Measurements from ENCODE around the gene EPN1. TPM values are rescaled to one million over a fixed set of nuclear protein-coding genes. Genes with fewer than 3 reads are reported as not detected.

Gene EPN1
- total and polyA plus RNA-seq, 9 of the 15 experiments (the other 6 are each of a cell fraction or from before 2014, with no cell fraction given) = 0.08 to 138 (median 12.7) TPM

- TF ChIP-seq ZBTB40 (IDR thresholded peaks at IDR 0.05) (peak; percentile 99), ZBTB40 (CRISPR knock-in tag; IDR thresholded peaks at IDR 0.05) (no peak), NEUROD1 (IDR thresholded peaks at IDR 0.05; ENCODE audit: borderline replicate concordance, low read depth, low read length, partially characterized antibody) (peak; percentile 33), EGR1 (conservative IDR thresholded peaks at IDR 0.05) (peak; percentile 73)
- TF ChIP-seq, protein P1, sequence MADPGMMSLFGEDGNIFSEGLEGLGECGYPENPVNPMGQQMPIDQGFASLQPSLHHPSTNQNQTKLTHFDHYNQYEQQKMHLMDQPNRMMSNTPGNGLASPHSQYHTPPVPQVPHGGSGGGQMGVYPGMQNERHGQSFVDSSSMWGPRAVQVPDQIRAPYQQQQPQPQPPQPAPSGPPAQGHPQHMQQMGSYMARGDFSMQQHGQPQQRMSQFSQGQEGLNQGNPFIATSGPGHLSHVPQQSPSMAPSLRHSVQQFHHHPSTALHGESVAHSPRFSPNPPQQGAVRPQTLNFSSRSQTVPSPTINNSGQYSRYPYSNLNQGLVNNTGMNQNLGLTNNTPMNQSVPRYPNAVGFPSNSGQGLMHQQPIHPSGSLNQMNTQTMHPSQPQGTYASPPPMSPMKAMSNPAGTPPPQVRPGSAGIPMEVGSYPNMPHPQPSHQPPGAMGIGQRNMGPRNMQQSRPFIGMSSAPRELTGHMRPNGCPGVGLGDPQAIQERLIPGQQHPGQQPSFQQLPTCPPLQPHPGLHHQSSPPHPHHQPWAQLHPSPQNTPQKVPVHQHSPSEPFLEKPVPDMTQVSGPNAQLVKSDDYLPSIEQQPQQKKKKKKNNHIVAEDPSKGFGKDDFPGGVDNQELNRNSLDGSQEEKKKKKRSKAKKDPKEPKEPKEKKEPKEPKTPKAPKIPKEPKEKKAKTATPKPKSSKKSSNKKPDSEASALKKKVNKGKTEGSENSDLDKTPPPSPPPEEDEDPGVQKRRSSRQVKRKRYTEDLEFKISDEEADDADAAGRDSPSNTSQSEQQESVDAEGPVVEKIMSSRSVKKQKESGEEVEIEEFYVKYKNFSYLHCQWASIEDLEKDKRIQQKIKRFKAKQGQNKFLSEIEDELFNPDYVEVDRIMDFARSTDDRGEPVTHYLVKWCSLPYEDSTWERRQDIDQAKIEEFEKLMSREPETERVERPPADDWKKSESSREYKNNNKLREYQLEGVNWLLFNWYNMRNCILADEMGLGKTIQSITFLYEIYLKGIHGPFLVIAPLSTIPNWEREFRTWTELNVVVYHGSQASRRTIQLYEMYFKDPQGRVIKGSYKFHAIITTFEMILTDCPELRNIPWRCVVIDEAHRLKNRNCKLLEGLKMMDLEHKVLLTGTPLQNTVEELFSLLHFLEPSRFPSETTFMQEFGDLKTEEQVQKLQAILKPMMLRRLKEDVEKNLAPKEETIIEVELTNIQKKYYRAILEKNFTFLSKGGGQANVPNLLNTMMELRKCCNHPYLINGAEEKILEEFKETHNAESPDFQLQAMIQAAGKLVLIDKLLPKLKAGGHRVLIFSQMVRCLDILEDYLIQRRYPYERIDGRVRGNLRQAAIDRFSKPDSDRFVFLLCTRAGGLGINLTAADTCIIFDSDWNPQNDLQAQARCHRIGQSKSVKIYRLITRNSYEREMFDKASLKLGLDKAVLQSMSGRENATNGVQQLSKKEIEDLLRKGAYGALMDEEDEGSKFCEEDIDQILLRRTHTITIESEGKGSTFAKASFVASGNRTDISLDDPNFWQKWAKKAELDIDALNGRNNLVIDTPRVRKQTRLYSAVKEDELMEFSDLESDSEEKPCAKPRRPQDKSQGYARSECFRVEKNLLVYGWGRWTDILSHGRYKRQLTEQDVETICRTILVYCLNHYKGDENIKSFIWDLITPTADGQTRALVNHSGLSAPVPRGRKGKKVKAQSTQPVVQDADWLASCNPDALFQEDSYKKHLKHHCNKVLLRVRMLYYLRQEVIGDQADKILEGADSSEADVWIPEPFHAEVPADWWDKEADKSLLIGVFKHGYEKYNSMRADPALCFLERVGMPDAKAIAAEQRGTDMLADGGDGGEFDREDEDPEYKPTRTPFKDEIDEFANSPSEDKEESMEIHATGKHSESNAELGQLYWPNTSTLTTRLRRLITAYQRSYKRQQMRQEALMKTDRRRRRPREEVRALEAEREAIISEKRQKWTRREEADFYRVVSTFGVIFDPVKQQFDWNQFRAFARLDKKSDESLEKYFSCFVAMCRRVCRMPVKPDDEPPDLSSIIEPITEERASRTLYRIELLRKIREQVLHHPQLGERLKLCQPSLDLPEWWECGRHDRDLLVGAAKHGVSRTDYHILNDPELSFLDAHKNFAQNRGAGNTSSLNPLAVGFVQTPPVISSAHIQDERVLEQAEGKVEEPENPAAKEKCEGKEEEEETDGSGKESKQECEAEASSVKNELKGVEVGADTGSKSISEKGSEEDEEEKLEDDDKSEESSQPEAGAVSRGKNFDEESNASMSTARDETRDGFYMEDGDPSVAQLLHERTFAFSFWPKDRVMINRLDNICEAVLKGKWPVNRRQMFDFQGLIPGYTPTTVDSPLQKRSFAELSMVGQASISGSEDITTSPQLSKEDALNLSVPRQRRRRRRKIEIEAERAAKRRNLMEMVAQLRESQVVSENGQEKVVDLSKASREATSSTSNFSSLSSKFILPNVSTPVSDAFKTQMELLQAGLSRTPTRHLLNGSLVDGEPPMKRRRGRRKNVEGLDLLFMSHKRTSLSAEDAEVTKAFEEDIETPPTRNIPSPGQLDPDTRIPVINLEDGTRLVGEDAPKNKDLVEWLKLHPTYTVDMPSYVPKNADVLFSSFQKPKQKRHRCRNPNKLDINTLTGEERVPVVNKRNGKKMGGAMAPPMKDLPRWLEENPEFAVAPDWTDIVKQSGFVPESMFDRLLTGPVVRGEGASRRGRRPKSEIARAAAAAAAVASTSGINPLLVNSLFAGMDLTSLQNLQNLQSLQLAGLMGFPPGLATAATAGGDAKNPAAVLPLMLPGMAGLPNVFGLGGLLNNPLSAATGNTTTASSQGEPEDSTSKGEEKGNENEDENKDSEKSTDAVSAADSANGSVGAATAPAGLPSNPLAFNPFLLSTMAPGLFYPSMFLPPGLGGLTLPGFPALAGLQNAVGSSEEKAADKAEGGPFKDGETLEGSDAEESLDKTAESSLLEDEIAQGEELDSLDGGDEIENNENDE (IDR thresholded peaks at IDR 0.05; ENCODE audit: low read depth, low read length) = no peak
Measured at GRCh38 chr19:55674841-55675660, at the start of gene EPN1 (continued).
